Endothelial cell of umbilical vein (primary cell): Measurements from ENCODE around the gene ALDH8A1. TPM values are rescaled to one million over a fixed set of nuclear protein-coding genes. Genes with fewer than 3 reads are reported as not detected.
A peak's percentile ranks its signal among the peaks of the same experiment; 100 is the strongest.

Experiments used
- BruUV-seq: library from RNA; stranded (reverse); fragments of 400-500 nt; replicated peaks from 2 replicates; lab custom pipeline; 2021; lab: Mats Ljungman, UMichigan
- CTCF ChIA-PET: fragments of 300-600, 350-600 bp; sonication (Branson Sonifier 250); formaldehyde crosslinking; loops from one replicate; lab custom pipeline; 2021; ENCODE audit warnings: antibody characterized with exemption, inconsistent platforms; lab: Charles Lee
- POLR2A ChIA-PET: fragments of 300-600, 350-600 bp; sonication (Branson Sonifier 250); formaldehyde crosslinking; loops from one replicate; lab custom pipeline; 2021; ENCODE audit warnings: antibody characterized with exemption, inconsistent platforms; lab: Charles Lee
- DNase-seq: peaks from one replicate; pipeline ENCODE4 v3.0.0-alpha.2; 2011; ENCODE audit warnings: low read depth, low spot score
- FAIRE-seq: peaks from 2 replicates; lab custom pipeline; 2011; peaks lifted over from hg19 to GRCh38; lab: Jason Lieb, UNC
- H2AFZ ChIP-seq: 2 replicates; pipeline ENCODE4 v1.6.0; 2012; ENCODE audit warnings: low read depth, low read length, control low read depth, inconsistent platforms
- H3K27ac ChIP-seq: 2 replicates; pipeline ENCODE4 v1.5.1; 2011; ENCODE audit warnings: low read depth, mild to moderate bottlenecking, control low read depth, low read length, moderate library complexity; ENCODE audit not compliant: insufficient read depth
- H3K27me3 ChIP-seq, 2 experiments: 2 replicates each; pipeline versions ENCODE4 v1.6.0 to v1.6.1; 2011; ENCODE audit warnings: low read length in 2 of 2, mixed read lengths in 1 of 2; ENCODE audit not compliant: control insufficient read depth in 2 of 2, insufficient read depth in 2 of 2
- H3K36me3 ChIP-seq, 2 experiments: 2 replicates in 1 of 2; 3 replicates in 1 of 2; pipeline ENCODE4 v1.5.1; 2011; ENCODE audit warnings: low read length in 2 of 2, mild to moderate bottlenecking in 1 of 2, moderate library complexity in 1 of 2; ENCODE audit not compliant: control insufficient read depth in 2 of 2, insufficient read depth in 2 of 2; ENCODE audit errors: extremely low read depth in 1 of 2
- H3K4me1 ChIP-seq: 3 replicates; pipeline ENCODE4 v1.5.1; 2011; ENCODE audit warnings: mild to moderate bottlenecking, low read length; ENCODE audit not compliant: control insufficient read depth, insufficient read depth; ENCODE audit errors: extremely low read depth
- H3K4me2 ChIP-seq: 2 replicates; pipeline ENCODE4 v1.6.1; 2011; ENCODE audit warnings: low read length, control low read depth, mixed read lengths; ENCODE audit not compliant: insufficient read depth
- H3K4me3 ChIP-seq, 3 experiments: fragments of 200-600 bp in 1 of 3; sonication (generic), shearing (Covaris generic) in 1 of 3; replicated peaks in 1 of 3; 2 replicates each; pipeline ENCODE4 v1.5.1; 2011 to 2016; ENCODE audit warnings: control low read depth in 3 of 3, low read length in 3 of 3, mild to moderate bottlenecking in 2 of 3, inconsistent platforms in 1 of 3, low read depth in 1 of 3, moderate library complexity in 1 of 3; ENCODE audit not compliant: insufficient read depth in 1 of 3
- H3K79me2 ChIP-seq: 2 replicates; pipeline ENCODE4 v1.6.0; 2012; ENCODE audit warnings: low read length, inconsistent platforms; ENCODE audit not compliant: control insufficient read depth, insufficient read depth
- H3K9ac ChIP-seq: replicated peaks from 2 replicates; pipeline ENCODE3; 2011; ENCODE audit warnings: low read length, control low read depth; ENCODE audit not compliant: insufficient read depth; ENCODE audit errors: extremely low read depth
- H3K9me1 ChIP-seq: replicated peaks from 3 replicates; pipeline ENCODE4 v1.6.0; 2011; ENCODE audit warnings: mild to moderate bottlenecking, low read length; ENCODE audit not compliant: control insufficient read depth, insufficient read depth; ENCODE audit errors: extremely low read depth
- H3K9me3 ChIP-seq: replicated peaks from 2 replicates; pipeline ENCODE4 v1.5.1; 2012; ENCODE audit warnings: low read length, inconsistent platforms; ENCODE audit not compliant: control insufficient read depth, insufficient read depth
- H4K20me1 ChIP-seq: replicated peaks from 2 replicates; pipeline ENCODE3; 2011; ENCODE audit warnings: mild to moderate bottlenecking, low read length; ENCODE audit not compliant: control insufficient read depth, insufficient read depth; ENCODE audit errors: extremely low read depth
- CTCF ChIP-seq, 2 donors: IDR thresholded peaks; 1 replicate in 1 of 2; 2 replicates in 1 of 2; pipeline ENCODE4 v1.5.1; 2011; ENCODE audit warnings: low read length in 2 of 2, mild to moderate bottlenecking in 2 of 2, moderate library complexity in 2 of 2, control low read depth in 1 of 2, inconsistent platforms in 1 of 2, low read depth in 1 of 2; ENCODE audit not compliant: insufficient read depth in 1 of 2; ENCODE audit errors: extremely low read depth in 1 of 2
- EZH2 ChIP-seq: IDR thresholded peaks from 2 replicates; pipeline ENCODE4 v1.6.1; 2012; ENCODE audit warnings: borderline replicate concordance, low read depth, mild to moderate bottlenecking, moderate library complexity, low read length, inconsistent platforms; ENCODE audit not compliant: severe bottlenecking
- FOS ChIP-seq: IDR thresholded peaks from 2 replicates; pipeline ENCODE4 v1.6.1; 2011; ENCODE audit warnings: mild to moderate bottlenecking, low read length, moderate library complexity, borderline replicate concordance; ENCODE audit not compliant: insufficient read depth
- GATA2 ChIP-seq: IDR thresholded peaks from 2 replicates; pipeline ENCODE4 v1.7.0; 2011; ENCODE audit warnings: low read depth, mild to moderate bottlenecking, moderate library complexity, mixed read lengths, low read length; ENCODE audit not compliant: insufficient read length, insufficient read depth
- JUN ChIP-seq: IDR thresholded peaks from 2 replicates; pipeline ENCODE4 v1.6.1; 2011; ENCODE audit warnings: borderline replicate concordance, low read depth; ENCODE audit not compliant: insufficient read length, insufficient read depth
- MAX ChIP-seq: IDR thresholded peaks from 2 replicates; pipeline ENCODE4 v1.6.1; 2011; ENCODE audit not compliant: insufficient read depth, insufficient read length
- MYC ChIP-seq: IDR thresholded peaks from one replicate; pipeline ENCODE4 v1.6.1; 2011; ENCODE audit warnings: mild to moderate bottlenecking, low read depth, low read length
- POLR2A ChIP-seq: IDR thresholded peaks from 2 replicates; pipeline ENCODE4 v1.6.1; 2012; ENCODE audit warnings: low read depth, mild to moderate bottlenecking, control low read depth, low read length
- POLR2AphosphoS5 ChIP-seq: IDR thresholded peaks from 2 replicates; pipeline ENCODE4 v1.6.1; 2012; ENCODE audit warnings: low read depth, mild to moderate bottlenecking, control low read depth, low read length, moderate library complexity; ENCODE audit not compliant: insufficient read depth
- dilution Hi-C: fragments of 300-500 bp; cut with MboI; formaldehyde crosslinking; loops from one replicate; pipeline ENCODE4 v1.15.0; 2019; ENCODE audit warnings: low sequenced_read_pairs; ENCODE audit not compliant: extremely low pct_ligation_motif_present
- intact Hi-C: fragments of 100-400 bp; cut with micrococcal nuclease; formaldehyde crosslinking; loops from one replicate; pipeline ENCODE4 v1.10.0; 2022
- polyA plus RNA-seq, 4 experiments: library from polyadenylated mRNA; depleted of rRNA in 3 of 4; stranded (reverse) in 3 of 4; unstranded in 1 of 4; fragments of >200 nt; gene quantifications; 2 replicates each; pipeline versions ENCODE4 v1.2.1 to v1.2.3, GENCODE V29; 2011 to 2012; ENCODE audit warnings: missing spikeins in 1 of 4
- total RNA-seq: library from RNA; stranded (reverse); gene quantifications from 2 replicates; pipeline ENCODE4 v1.2.3, GENCODE V29; 2021

ALDH8A1 gene
- total and polyA plus RNA-seq, 2 donors (not counting 3 experiments of a cell fraction or from before 2014, with no cell fraction given): 0.08 to 0.95 TPM

- Histone ChIP-seq H3K9ac (no peak overlapping the region), H3K9me3 (no peaks in the 10 kb centered on the region), H3K27me3 (no peaks in the 10 kb centered on the region), H3K4me3 (no peak overlapping the region), H3K4me1 (peaks cover 22% of the 10 kb centered on the region), H3K79me2 (no peaks in the 10 kb centered on the region), H3K9me1 (no peaks in the 10 kb centered on the region), H4K20me1 (no peaks in the 10 kb centered on the region), H3K36me3 (peaks cover 8 to 12% of the 10 kb centered on the region in 2 experiments), H3K27ac (peak overlapping the region; percentile 31), H2AFZ (no peak overlapping the region), H3K4me2 (no peak overlapping the region)
- dilution Hi-C loops: no loop called here
- POLR2A ChIA-PET: no interaction called here
- FAIRE-seq: no peak
- BruUV-seq: no TSS peak
- CTCF ChIA-PET: no interaction called here
- no peak for TF ChIP-seq POLR2A
- no peak for TF ChIP-seq JUN
- no peak for TF ChIP-seq POLR2AphosphoS5
- TF ChIP-seq GATA2: no peak
- no peak for TF ChIP-seq EZH2
- TF ChIP-seq FOS: no peak
- no peak for TF ChIP-seq CTCF (IDR thresholded peaks at IDR 0.05; ENCODE audit: extremely low read depth in 1 of 2, insufficient read depth in 1 of 2, low read depth in 1 of 2, low read length in 2 of 2)
- TF ChIP-seq MYC: no peak
- no peak for TF ChIP-seq MAX
- no peak for DNase-seq
- intact Hi-C loops: no loop called here
Measured at GRCh38 chr6:134983823-134984222, 33.9 kb upstream of the ALDH8A1 start.
